Subcutaneous adipose tissue (tissue), 4 donors: ENCODE measurements around the gene FYCO1. TPM values are rescaled to one million over a fixed set of nuclear protein-coding genes. Genes with fewer than 3 reads are reported as not detected.

Source experiments
- CTCF ChIP-seq: fragments of 450-650 bp; IDR thresholded peaks from one replicate; pipeline ENCODE4 v1.5.1; 2016; ENCODE audit warnings: low read depth, mild to moderate bottlenecking, control low read depth, antibody characterized with exemption, moderate library complexity
- total RNA-seq, 4 donors: library from RNA; depleted of rRNA; stranded (reverse); fragments of >200 nt; gene quantifications; one replicate each; pipeline ENCODE4 v1.1.0, GENCODE V29; 2016

FYCO1 gene
- total RNA-seq, 4 donors from 2014 or later, result 36.7 to 46.7 (median 43.6) TPM

DNA sequence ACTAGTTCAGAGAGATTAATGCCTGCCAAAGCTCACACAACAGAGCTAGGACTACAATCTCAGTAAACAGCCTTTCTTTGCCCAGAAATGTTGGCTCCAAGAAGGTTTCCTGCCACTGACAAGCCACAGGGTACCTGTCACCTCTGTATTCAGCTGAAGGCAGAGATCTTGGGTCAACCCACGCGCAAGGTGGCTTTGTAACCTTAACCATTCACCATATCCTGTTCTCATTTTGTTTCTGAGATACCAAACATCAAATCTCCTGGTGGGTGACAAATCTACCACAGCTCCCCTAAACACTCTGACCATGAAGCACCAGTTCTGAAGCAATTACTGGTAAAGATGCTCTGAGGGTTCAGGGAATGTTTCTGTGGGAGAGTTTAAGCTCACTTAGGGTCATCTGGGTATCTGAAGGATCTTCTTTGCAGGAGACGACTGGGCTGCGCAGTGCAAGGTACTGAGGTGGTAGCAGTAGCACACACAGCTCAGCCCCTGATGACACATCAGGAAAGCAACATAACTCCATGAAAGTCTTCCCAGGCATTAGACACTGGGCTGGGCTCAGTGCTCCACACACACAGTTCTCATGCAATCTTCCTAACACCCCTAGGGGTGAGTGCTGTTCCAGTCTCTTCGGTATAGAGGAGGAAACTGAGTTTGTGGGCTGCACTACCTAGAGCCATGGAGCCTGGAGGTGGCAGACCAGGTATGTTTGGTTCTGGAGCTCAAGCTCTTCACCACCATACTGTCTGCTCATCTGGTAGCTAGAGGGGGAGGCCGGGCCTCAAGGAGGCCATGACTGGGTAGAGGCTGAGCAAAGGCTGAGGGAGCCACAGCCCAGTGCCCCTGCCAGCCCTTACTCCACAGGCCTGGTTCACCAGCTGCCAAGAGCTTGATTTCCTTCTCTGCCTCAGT is 44.7 kb downstream of the FYCO1 start:
- TF ChIP-seq CTCF, result no peak

DNA sequence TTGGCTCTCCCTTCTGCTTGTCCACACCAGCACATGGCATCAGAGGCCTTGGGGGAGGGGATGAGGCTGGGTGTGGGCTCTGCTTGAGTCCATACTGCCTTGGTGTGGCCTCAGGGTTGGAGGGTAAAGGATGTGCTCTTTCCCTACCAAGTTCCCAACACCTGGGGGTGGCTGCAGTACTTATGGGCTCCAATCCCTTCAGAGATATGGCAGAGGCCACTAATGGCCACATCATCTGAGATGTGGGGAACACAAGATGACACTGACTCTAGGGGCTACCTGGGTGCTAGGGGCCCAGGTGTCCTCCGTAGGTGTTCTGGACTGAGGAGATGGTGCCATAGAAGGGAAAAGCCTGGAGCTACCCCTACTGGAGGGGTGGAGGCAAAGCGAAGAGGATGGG is 45.5 kb downstream of the FYCO1 start:
- no peak for TF ChIP-seq CTCF

DNA sequence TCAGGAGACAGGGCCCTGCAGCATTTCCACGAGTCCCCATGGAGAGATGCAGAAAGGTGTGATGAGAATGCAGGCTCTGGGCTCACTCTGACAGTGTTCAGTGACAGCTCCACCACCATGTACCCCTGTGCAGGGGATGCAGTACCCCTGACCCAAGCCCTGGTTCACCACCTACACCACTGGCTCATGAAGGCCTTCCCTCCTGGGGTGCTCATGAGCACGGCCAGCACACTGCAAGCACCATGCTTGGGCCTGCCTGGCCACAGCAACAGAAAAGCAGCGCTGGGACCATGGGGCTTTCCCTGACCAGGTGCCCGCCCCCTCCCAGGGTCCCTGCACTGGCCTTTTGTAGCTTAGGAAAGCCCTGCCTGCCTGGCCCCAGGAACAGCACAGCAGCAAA is 46.2 kb downstream of the FYCO1 start:
- no peak for TF ChIP-seq CTCF

GRCh38 chr3:45948881-45949280 is 46.7 kb downstream of the FYCO1 start:
- TF ChIP-seq CTCF, result no peak

DNA sequence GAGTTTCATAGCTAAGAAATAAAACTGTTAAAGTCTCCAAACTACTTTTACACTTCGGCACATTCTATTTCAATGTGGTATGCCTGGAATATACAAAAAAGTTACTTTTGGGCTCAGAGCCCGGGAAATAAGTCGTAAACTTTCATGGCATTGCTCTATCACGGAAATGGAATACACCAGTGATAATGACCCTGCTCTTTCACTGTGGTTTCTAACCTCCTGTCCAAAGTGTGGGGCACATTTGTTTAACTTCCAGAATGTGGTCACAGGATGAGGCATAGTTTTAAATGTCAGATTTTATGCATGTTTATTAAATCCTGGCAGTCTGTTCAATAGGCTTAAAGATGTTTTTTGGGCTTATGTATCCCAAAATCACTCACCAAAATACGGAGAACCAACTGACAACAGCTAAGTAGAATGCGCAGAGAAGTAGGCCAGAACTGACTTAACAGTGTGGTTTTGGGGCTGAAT is 47.3 kb downstream of the FYCO1 start:
- TF ChIP-seq CTCF, result no peak

DNA sequence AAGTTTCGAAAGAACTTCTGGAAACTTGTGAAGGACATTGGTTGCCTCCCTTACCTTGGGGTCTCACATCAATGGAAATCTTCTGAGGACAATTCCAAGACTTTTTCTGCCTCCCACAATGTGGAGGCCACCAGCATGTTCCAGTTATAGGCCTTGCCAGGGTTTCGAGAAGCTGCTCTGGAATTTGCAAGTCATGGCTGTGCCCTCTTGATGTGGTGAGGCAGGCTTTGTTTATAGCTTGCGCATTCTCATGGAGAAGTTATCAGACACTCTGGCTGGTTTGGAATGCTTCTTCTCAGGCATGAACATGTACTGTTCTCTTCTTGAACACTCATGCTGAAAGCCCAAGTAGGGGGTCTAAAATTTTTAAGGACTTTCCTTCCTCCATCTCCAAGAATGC is 48.3 kb downstream of the FYCO1 start:
- no peak for TF ChIP-seq CTCF

- no peak for TF ChIP-seq CTCF
These were observed 48.7 kb downstream of the FYCO1 start for GRCh38 chr3:45946875-45947274.
